Right ventricle myocardium inferior (tissue), 1 donor: ENCODE results near the gene LRFN2. TPM values are rescaled to one million over a fixed set of nuclear protein-coding genes. Genes with fewer than 3 reads are reported as not detected.
A peak's percentile ranks its signal among the peaks of the same experiment; 100 is the strongest.

ENCODE experiments used
- ATAC-seq: fragments of 200-7000 bp; cut with Tn5 transposase; one replicate; pipeline ENCODE4 v1.9.1; 2020; ENCODE audit warnings: mild to moderate bottlenecking, moderate library complexity
- DNase-seq: peaks from one replicate; pipeline ENCODE4 v3.0.0; 2021; ENCODE audit errors: missing footprints
- intact Hi-C: fragments of 100-400 bp; cut with DNase I; formaldehyde crosslinking; loops from one replicate; pipeline ENCODE4 v1.11.0; 2022
- total RNA-seq: library from RNA; stranded (reverse); fragmentation: NEBNext Ultra II Directional; extraction: Animal tissue kit (Norgen Biotek cat#: 25700); gene quantifications from one replicate; pipeline ENCODE4 v1.2.1, GENCODE V29; 2021
- donor health status: DM: no; HTN: yes; CAD: no; lungs with severe emphysema.

LRFN2 gene
- total RNA-seq, 1 donor from 2014 or later, result not detected

- intact Hi-C loops, result no loop called here
- DNase-seq (no peak), ATAC-seq (no peak)
These were observed 209.9 kb downstream of the LRFN2 start for GRCh38 chr6:40377173-40377806.

- intact Hi-C loops, result no loop called here
- DNase-seq (no peak), ATAC-seq (no peak)
These were observed 211.0 kb downstream of the LRFN2 start for GRCh38 chr6:40376113-40376650.

- no peak for ATAC-seq
- intact Hi-C loops, result no loop called here
- no peak for DNase-seq
These were observed 213.9 kb downstream of the LRFN2 start for GRCh38 chr6:40373267-40373666.

- ATAC-seq (no peak), DNase-seq (no peak)
- intact Hi-C loops, result no loop called here
These were observed 215.5 kb downstream of the LRFN2 start for GRCh38 chr6:40371621-40372020.

GRCh38 chr6:40371095-40371494 is 216.1 kb downstream of the LRFN2 start:
- intact Hi-C loops, result no loop called here
- no peak for DNase-seq
- ATAC-seq, result no peak

- ATAC-seq (no peak), DNase-seq (no peak)
- intact Hi-C loops, result no loop called here
These were observed 217.3 kb downstream of the LRFN2 start for GRCh38 chr6:40369891-40370290.

- intact Hi-C loops, result no loop called here
- ATAC-seq, result no peak
- no peak for DNase-seq
These were observed 218.1 kb downstream of the LRFN2 start for GRCh38 chr6:40369042-40369441.

GRCh38 chr6:40362859-40363258 is 224.3 kb downstream of the LRFN2 start:
- ATAC-seq (no peak), DNase-seq (no peak)
- intact Hi-C loops, result no loop called here

- ATAC-seq (no peak), DNase-seq (no peak)
- intact Hi-C loops, result no loop called here
These were observed 227.4 kb downstream of the LRFN2 start for GRCh38 chr6:40359808-40360207.

GRCh38 chr6:40358473-40359460 is 228.4 kb downstream of the LRFN2 start:
- ATAC-seq (no peak), DNase-seq (no peak)
- intact Hi-C loops, result no loop called here

GRCh38 chr6:40356242-40356910 is 230.8 kb downstream of the LRFN2 start:
- ATAC-seq (no peak), DNase-seq (no peak)
- intact Hi-C loops, result no loop called here

- DNase-seq (no peak), ATAC-seq (no peak)
- intact Hi-C loops, result no loop called here
These were observed 231.6 kb downstream of the LRFN2 start for GRCh38 chr6:40355532-40355931.

- ATAC-seq, result no peak
- intact Hi-C loops, result no loop called here
- no peak for DNase-seq
These were observed 232.1 kb downstream of the LRFN2 start for GRCh38 chr6:40355066-40355465.

- intact Hi-C loops, result no loop called here
- DNase-seq (no peak), ATAC-seq (no peak)
These were observed 233.2 kb downstream of the LRFN2 start for GRCh38 chr6:40353967-40354452.

GRCh38 chr6:40353197-40353966 is 233.8 kb downstream of the LRFN2 start:
- DNase-seq (no peak), ATAC-seq (peak; percentile 30)
- intact Hi-C loops, result no loop called here

GRCh38 chr6:40352527-40353170 is 234.5 kb downstream of the LRFN2 start:
- ATAC-seq, result no peak
- intact Hi-C loops, result no loop called here

GRCh38 chr6:40352006-40352405 is 235.2 kb downstream of the LRFN2 start:
- DNase-seq (no peak), ATAC-seq (no peak)
- intact Hi-C loops, result no loop called here

More at GRCh38 chr6:40352527-40353170, 234.5 kb downstream of the LRFN2 start:
- no peak for DNase-seq

GRCh38 chr6:40350747-40351217 is 236.4 kb downstream of the LRFN2 start:
- no peak for ATAC-seq
- intact Hi-C loops, result no loop called here
- DNase-seq, result no peak
